Measurements from ENCODE around the gene ZNF32. TPM values are rescaled to one million over a fixed set of nuclear protein-coding genes. Genes with fewer than 3 reads are reported as not detected.

The ZNF32 gene
- total and polyA plus RNA-seq, 2 donors (not counting 3 experiments of a cell fraction or from before 2014, with no cell fraction given): 12.5 to 14.4 TPM

GRCh38 chr10:43689007-43689491, 40.4 kb upstream of the ZNF32 start:
- no peak for TF ChIP-seq POLR2AphosphoS5 (IDR thresholded peaks at IDR 0.05; ENCODE audit: insufficient read depth, low read depth, low read length)
- no peak for TF ChIP-seq JUN (IDR thresholded peaks at IDR 0.05; ENCODE audit: borderline replicate concordance, insufficient read depth, insufficient read length, low read depth)
- no peak for TF ChIP-seq POLR2A (IDR thresholded peaks at IDR 0.05; ENCODE audit: low read depth, low read length)
- no peak for FAIRE-seq
- Histone ChIP-seq H3K4me1 (ENCODE audit: control insufficient read depth, extremely low read depth, insufficient read depth, low read length) (peaks cover 25% of the 10 kb centered on the region), H3K27ac (ENCODE audit: insufficient read depth, low read depth, low read length) (no peak overlapping the region), H3K4me2 (ENCODE audit: insufficient read depth, low read length) (peak overlapping the region; percentile 73), H3K9ac (replicated peaks; ENCODE audit: extremely low read depth, insufficient read depth, low read length) (no peak overlapping the region), H3K36me3 (ENCODE audit: control insufficient read depth in 2 of 2, extremely low read depth in 1 of 2, insufficient read depth in 2 of 2, low read length in 2 of 2) (no peaks in the 10 kb centered on the region), H3K9me1 (replicated peaks; ENCODE audit: control insufficient read depth, extremely low read depth, insufficient read depth, low read length) (no peaks in the 10 kb centered on the region), H3K9me3 (replicated peaks; ENCODE audit: control insufficient read depth, insufficient read depth, low read length) (no peaks in the 10 kb centered on the region), H4K20me1 (replicated peaks; ENCODE audit: control insufficient read depth, extremely low read depth, insufficient read depth, low read length) (no peaks in the 10 kb centered on the region), H3K4me3 (replicated peaks in 1 of 3; ENCODE audit: insufficient read depth in 1 of 3, low read depth in 1 of 3, low read length in 3 of 3) (peak overlapping the region in 1 of 3 experiments; percentile 22), H2AFZ (ENCODE audit: low read depth, low read length) (peak overlapping the region; percentile 69), H3K27me3 (ENCODE audit: control insufficient read depth in 2 of 2, insufficient read depth in 2 of 2, low read length in 2 of 2) (no peaks in the 10 kb centered on the region), H3K79me2 (ENCODE audit: control insufficient read depth, insufficient read depth, low read length) (no peaks in the 10 kb centered on the region)
- dilution Hi-C loops (cut with MboI; ENCODE audit: extremely low pct_ligation_motif_present, low sequenced_read_pairs): no loop called here
- intact Hi-C loops (cut with micrococcal nuclease): no loop called here
- BruUV-seq (replicated peaks): no TSS peak
- DNase-seq (ENCODE audit: low read depth, low spot score): no peak
- ChIA-PET CTCF (interaction anchor here (0.9 to 7.4 kb wide), 13 partner anchors 15 to 1173 kb away, joined by 4 to 90 read pairs (median 12); no protein-coding TSS in a partner anchor), POLR2A (no interaction called here)

GRCh38 chr10:43688348-43688892, 39.7 kb upstream of the ZNF32 start:
- dilution Hi-C loops (cut with MboI; ENCODE audit: extremely low pct_ligation_motif_present, low sequenced_read_pairs): no loop called here

More at GRCh38 chr10:43688348-43688892, 39.7 kb upstream of the ZNF32 start:
- Histone ChIP-seq H3K4me1 (ENCODE audit: control insufficient read depth, extremely low read depth, insufficient read depth, low read length) (peaks cover 19% of the 10 kb centered on the region), H3K4me2 (ENCODE audit: insufficient read depth, low read length) (no peak overlapping the region), H2AFZ (ENCODE audit: low read depth, low read length) (no peak overlapping the region), H3K27ac (ENCODE audit: insufficient read depth, low read depth, low read length) (no peak overlapping the region), H3K27me3 (ENCODE audit: control insufficient read depth in 2 of 2, insufficient read depth in 2 of 2, low read length in 2 of 2) (no peaks in the 10 kb centered on the region), H3K9me1 (replicated peaks; ENCODE audit: control insufficient read depth, extremely low read depth, insufficient read depth, low read length) (no peaks in the 10 kb centered on the region), H3K36me3 (ENCODE audit: control insufficient read depth in 2 of 2, extremely low read depth in 1 of 2, insufficient read depth in 2 of 2, low read length in 2 of 2) (no peaks in the 10 kb centered on the region), H4K20me1 (replicated peaks; ENCODE audit: control insufficient read depth, extremely low read depth, insufficient read depth, low read length) (no peaks in the 10 kb centered on the region), H3K9me3 (replicated peaks; ENCODE audit: control insufficient read depth, insufficient read depth, low read length) (no peaks in the 10 kb centered on the region), H3K4me3 (replicated peaks in 1 of 3; ENCODE audit: insufficient read depth in 1 of 3, low read depth in 1 of 3, low read length in 3 of 3) (no peak overlapping the region), H3K79me2 (ENCODE audit: control insufficient read depth, insufficient read depth, low read length) (no peaks in the 10 kb centered on the region), H3K9ac (replicated peaks; ENCODE audit: extremely low read depth, insufficient read depth, low read length) (no peak overlapping the region)
- FAIRE-seq (no peak), DNase-seq (ENCODE audit: low read depth, low spot score) (no peak)
- ChIA-PET POLR2A (no interaction called here), CTCF (interaction anchor here (1.6 to 7.4 kb wide), 4 partner anchors 18 to 698 kb away, joined by 4 to 90 read pairs (median 36); no protein-coding TSS in a partner anchor)
- BruUV-seq (replicated peaks): no TSS peak
- TF ChIP-seq MAX (IDR thresholded peaks at IDR 0.05; ENCODE audit: insufficient read depth, insufficient read length): no peak
- no peak for TF ChIP-seq POLR2AphosphoS5 (IDR thresholded peaks at IDR 0.05; ENCODE audit: insufficient read depth, low read depth, low read length)
- TF ChIP-seq GATA2 (IDR thresholded peaks at IDR 0.05; ENCODE audit: insufficient read depth, insufficient read length, low read depth, low read length): no peak
- no peak for TF ChIP-seq POLR2A (IDR thresholded peaks at IDR 0.05; ENCODE audit: low read depth, low read length)
- TF ChIP-seq JUN (IDR thresholded peaks at IDR 0.05; ENCODE audit: borderline replicate concordance, insufficient read depth, insufficient read length, low read depth): no peak
- TF ChIP-seq FOS (IDR thresholded peaks at IDR 0.05; ENCODE audit: borderline replicate concordance, insufficient read depth, low read length): no peak
- TF ChIP-seq MYC (IDR thresholded peaks at IDR 0.05; ENCODE audit: low read depth, low read length): no peak
- TF ChIP-seq CTCF (IDR thresholded peaks at IDR 0.05; ENCODE audit: extremely low read depth in 1 of 2, insufficient read depth in 1 of 2, low read depth in 1 of 2, low read length in 2 of 2): no peak
- intact Hi-C loops (cut with micrococcal nuclease): no loop called here
